HG03280 (cell line): ENCODE results near the gene LSP1.
"Not testable (repeated sequence)": the region's sequence is repeated elsewhere in the genome, so short reads cannot be mapped to it uniquely, and the experiment has no call there.

Source experiments
- ATAC-seq: cut with Tn5 transposase; IDR thresholded peaks from one replicate; pipeline ENCODE4 v1.9.1; 2021; ENCODE audit warnings: mild to moderate bottlenecking, moderate library complexity; ENCODE audit not compliant: unreplicated experiment

Gene LSP1

DNA sequence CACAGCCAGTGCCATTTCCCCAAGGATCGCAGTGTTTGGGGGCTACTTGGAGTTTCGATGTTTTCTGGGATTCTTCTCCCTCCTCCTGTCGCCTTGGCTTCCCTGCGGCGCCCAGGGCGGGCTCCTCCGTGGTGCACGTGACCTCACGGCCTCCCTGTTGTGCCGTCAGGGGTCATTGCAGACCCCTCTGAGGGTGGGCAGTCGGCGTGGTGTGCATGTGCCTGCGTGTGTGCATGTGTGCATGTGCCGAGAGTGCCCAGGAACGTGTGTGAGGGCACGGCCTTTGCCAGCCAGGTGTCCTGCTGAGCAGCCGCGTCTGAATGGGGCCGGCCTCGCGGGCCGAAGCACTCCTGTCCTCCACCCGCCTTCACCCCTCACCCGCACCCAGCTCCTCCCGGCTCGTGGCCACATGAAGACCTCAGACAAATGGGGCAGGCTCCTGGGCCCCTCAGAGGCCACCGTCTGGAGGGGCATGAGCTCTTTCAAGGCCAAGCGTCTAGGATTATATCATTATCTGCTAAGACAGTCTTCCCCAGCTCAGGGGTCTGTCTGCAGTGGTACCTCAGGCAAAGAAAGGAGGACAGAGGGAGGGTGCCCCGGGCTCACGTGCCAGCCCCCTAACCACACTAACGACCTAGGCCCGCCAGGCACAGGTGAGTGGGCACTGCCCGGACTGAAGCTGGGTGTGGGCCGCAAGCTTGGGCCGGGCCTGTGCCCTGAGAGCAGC, 84.9 kb downstream of the LSP1 start:
- ATAC-seq = no peak

DNA sequence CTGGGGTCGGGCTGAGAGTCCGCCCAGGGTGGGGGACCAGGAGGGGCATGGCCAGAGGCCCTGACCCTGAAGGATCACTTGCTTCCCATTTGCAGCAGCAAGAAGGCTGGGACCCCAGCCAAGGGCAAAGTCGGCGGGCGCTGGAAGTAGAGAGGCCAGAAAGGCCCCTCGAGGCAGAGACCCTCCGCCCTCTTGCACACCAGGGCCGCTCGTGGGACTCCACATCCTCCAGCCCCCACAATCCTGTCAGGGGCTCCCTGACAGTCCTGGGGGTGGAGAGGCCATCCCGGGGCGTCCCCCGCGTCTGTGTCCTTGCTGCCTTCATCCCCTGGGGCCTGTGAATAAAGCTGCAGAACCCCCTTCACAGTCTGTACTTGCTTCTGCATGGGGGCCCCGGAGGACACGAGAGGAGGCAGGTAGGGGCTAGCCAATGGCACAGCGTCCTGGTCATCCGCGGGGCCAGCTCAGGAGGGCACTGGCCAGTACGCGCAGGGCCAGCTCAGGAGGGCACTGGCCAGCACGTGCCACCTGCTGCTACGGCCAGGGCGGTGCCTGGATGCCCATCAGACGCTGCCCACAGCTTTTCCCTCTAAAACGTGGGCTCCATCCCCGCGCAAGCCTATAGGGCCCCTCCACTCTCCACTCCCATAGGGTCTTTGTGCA, 85.6 kb downstream of the LSP1 start:
- ATAC-seq = no peak

DNA sequence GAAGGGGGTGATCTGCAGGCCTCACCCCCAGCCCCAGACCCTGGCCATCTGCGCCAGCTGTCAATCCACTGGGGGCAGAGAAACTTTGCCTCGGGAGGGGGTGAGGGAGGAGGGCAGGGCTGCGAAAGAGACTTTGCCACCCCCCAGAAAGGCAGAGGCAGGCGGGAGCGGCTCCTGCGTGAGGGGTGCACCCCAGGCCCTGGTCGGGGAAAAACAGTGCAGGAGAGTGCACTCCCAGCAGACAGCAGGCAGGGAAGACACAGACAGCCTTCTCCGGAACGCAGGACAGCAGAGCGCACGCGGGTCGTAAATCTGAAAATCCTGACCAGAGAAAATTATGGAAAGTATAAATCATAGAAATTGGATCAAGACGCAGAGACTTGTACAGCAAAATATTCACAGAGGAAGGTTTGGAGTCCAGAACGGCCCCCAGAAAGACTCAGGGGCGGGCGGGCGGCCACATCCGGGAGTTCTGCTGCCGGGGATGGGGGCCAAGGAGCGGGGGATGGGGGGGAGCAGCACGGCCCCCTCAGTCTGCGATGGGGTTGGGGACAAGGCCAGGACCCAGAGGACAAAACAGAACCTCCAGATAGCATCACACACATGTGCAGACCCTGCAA, 86.2 kb downstream of the LSP1 start:
- ATAC-seq = no peak

DNA sequence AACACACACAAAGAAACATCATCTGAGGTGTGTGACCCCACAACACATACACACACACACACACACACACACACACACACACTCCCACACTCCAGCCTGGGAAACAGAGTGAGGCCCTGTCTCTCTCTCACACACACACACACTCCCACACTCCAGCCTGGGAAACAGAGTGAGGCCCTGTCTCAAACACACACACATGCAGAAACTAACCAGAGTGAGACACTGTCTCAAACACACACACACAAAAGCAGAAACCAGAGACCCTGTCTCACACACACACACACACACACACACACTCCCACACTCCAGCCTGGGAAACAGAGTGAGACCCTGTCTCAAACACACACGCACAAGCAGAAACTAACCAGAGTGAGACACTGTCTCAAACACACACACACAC, 86.9 kb downstream of the LSP1 start:
- not testable (repeated sequence) for ATAC-seq
